ENCODE data around the gene HSD3B7.

Gene HSD3B7

GRCh38 chr16:30987581-30988190 lies 2.7 kb downstream of the HSD3B7 start:
- Histone ChIP-seq H3K79me2 (ENCODE audit: low read length) (no peaks in the 10 kb centered on the region), H3K27ac (ENCODE audit: low read length) (no peak overlapping the region)

GRCh38 chr16:30989469-30990047 lies 4.6 kb downstream of the HSD3B7 start:
- Histone ChIP-seq H3K27ac (ENCODE audit: low read length) (no peak overlapping the region), H3K36me3 (replicated peaks; ENCODE audit: insufficient read depth, low read length) (no peaks in the 10 kb centered on the region), H3K4me3 (ENCODE audit: low read length) (no peak overlapping the region), H3K4me2 (ENCODE audit: low read depth, low read length) (no peak overlapping the region), H3F3A (ENCODE audit: insufficient read depth, low read length) (no peaks in the 10 kb centered on the region), H3K9ac (ENCODE audit: low read length) (no peak overlapping the region), H2AFZ (ENCODE audit: low read length) (no peak overlapping the region), H3K9me3 (replicated peaks; ENCODE audit: insufficient read depth, low read length) (no peaks in the 10 kb centered on the region), H3K79me2 (ENCODE audit: low read length) (no peaks in the 10 kb centered on the region), H3K9me2 (replicated peaks; ENCODE audit: insufficient read depth, low read length) (no peaks in the 10 kb centered on the region), H3K4me1 (ENCODE audit: low read length) (no peaks in the 10 kb centered on the region), H4K20me1 (ENCODE audit: insufficient read depth, low read length) (no peaks in the 10 kb centered on the region), H3K27me3 (replicated peaks; ENCODE audit: insufficient read depth, low read length) (no peaks in the 10 kb centered on the region)
- TF ChIP-seq CTCF (IDR thresholded peaks at IDR 0.05; ENCODE audit: low read length) (no peak), EZH2phosphoT487 (IDR thresholded peaks at IDR 0.05; ENCODE audit: low read length) (no peak), EZH2 (optimal IDR thresholded peaks at IDR 0.05; ENCODE audit: low read depth, low read length) (no peak)
- no peak for DNase-seq

More at GRCh38 chr16:30987581-30988190, 2.7 kb downstream of the HSD3B7 start:
- H3K9me3 ChIP-seq (replicated peaks; ENCODE audit: insufficient read depth, low read length): no peaks in the 10 kb centered on the region
- no peak overlapping the region for H3K9ac ChIP-seq (ENCODE audit: low read length)
- H3F3A ChIP-seq (ENCODE audit: insufficient read depth, low read length): no peaks in the 10 kb centered on the region
- no peak overlapping the region for H3K4me3 ChIP-seq (ENCODE audit: low read length)
- H2AFZ ChIP-seq (ENCODE audit: low read length): no peak overlapping the region
- no peak overlapping the region for H3K4me2 ChIP-seq (ENCODE audit: low read depth, low read length)
- no peaks in the 10 kb centered on the region for H3K9me2 ChIP-seq (replicated peaks; ENCODE audit: insufficient read depth, low read length)
- DNase-seq: no peak
- no peaks in the 10 kb centered on the region for H3K4me1 ChIP-seq (ENCODE audit: low read length)
- no peak for TF ChIP-seq CTCF (IDR thresholded peaks at IDR 0.05; ENCODE audit: low read length)
- TF ChIP-seq EZH2phosphoT487 (IDR thresholded peaks at IDR 0.05; ENCODE audit: low read length): no peak
- TF ChIP-seq EZH2 (optimal IDR thresholded peaks at IDR 0.05; ENCODE audit: low read depth, low read length): no peak
- H4K20me1 ChIP-seq (ENCODE audit: insufficient read depth, low read length): no peaks in the 10 kb centered on the region
- no peaks in the 10 kb centered on the region for H3K36me3 ChIP-seq (replicated peaks; ENCODE audit: insufficient read depth, low read length)
- H3K27me3 ChIP-seq (replicated peaks; ENCODE audit: insufficient read depth, low read length): no peaks in the 10 kb centered on the region

- no peaks in the 10 kb centered on the region for H4K20me1 ChIP-seq (ENCODE audit: insufficient read depth, low read length)
- H3K9me2 ChIP-seq (replicated peaks; ENCODE audit: insufficient read depth, low read length): no peaks in the 10 kb centered on the region
- H3K9ac ChIP-seq (ENCODE audit: low read length): no peak overlapping the region
- DNase-seq: no peak
- no peaks in the 10 kb centered on the region for H3K27me3 ChIP-seq (replicated peaks; ENCODE audit: insufficient read depth, low read length)
- no peak for TF ChIP-seq CTCF (IDR thresholded peaks at IDR 0.05; ENCODE audit: low read length)
- no peak for TF ChIP-seq EZH2phosphoT487 (IDR thresholded peaks at IDR 0.05; ENCODE audit: low read length)
- TF ChIP-seq EZH2 (optimal IDR thresholded peaks at IDR 0.05; ENCODE audit: low read depth, low read length): no peak
- H3K9me3 ChIP-seq (replicated peaks; ENCODE audit: insufficient read depth, low read length): no peaks in the 10 kb centered on the region
- H3K27ac ChIP-seq (ENCODE audit: low read length): no peak overlapping the region
- no peaks in the 10 kb centered on the region for H3K79me2 ChIP-seq (ENCODE audit: low read length)
- no peak overlapping the region for H2AFZ ChIP-seq (ENCODE audit: low read length)
- no peaks in the 10 kb centered on the region for H3K36me3 ChIP-seq (replicated peaks; ENCODE audit: insufficient read depth, low read length)
- H3K4me1 ChIP-seq (ENCODE audit: low read length): no peaks in the 10 kb centered on the region
- H3K4me3 ChIP-seq (ENCODE audit: low read length): no peak overlapping the region
- no peak overlapping the region for H3K4me2 ChIP-seq (ENCODE audit: low read depth, low read length)
- no peaks in the 10 kb centered on the region for H3F3A ChIP-seq (ENCODE audit: insufficient read depth, low read length)
Measured at GRCh38 chr16:30990105-30990504, 5.1 kb downstream of the HSD3B7 start.

Measured in MM.1S (cell line).